ENCODE data around the gene ADD3.
"Not testable (repeated sequence)": the region's sequence is repeated elsewhere in the genome, so short reads cannot be mapped to it uniquely, and the experiment has no call there.

The ADD3 gene

GRCh38 chr10:110036640-110037039 lies 28.9 kb downstream of the ADD3 start:
- DNase-seq: no peak

GRCh38 chr10:110039254-110039653 lies 31.5 kb downstream of the ADD3 start:
- DNase-seq: no peak

GRCh38 chr10:110040108-110040507 lies 32.3 kb downstream of the ADD3 start:
- no peak for DNase-seq

- DNase-seq: no peak
Measured at GRCh38 chr10:110040767-110041478, 33.1 kb downstream of the ADD3 start.

GRCh38 chr10:110041479-110041829 lies 33.7 kb downstream of the ADD3 start:
- no peak for DNase-seq

- DNase-seq: no peak
Measured at GRCh38 chr10:110042181-110042580, 34.4 kb downstream of the ADD3 start.

GRCh38 chr10:110042891-110043290 lies 35.1 kb downstream of the ADD3 start:
- no peak for DNase-seq

- no peak for DNase-seq
Measured at GRCh38 chr10:110044681-110045080, 36.9 kb downstream of the ADD3 start.

GRCh38 chr10:110045772-110046171 lies 38.0 kb downstream of the ADD3 start:
- no peak for DNase-seq

GRCh38 chr10:110048145-110048544 lies 40.4 kb downstream of the ADD3 start:
- DNase-seq: not testable (repeated sequence)

GRCh38 chr10:110048781-110049180 lies 41.0 kb downstream of the ADD3 start:
- no peak for DNase-seq

- DNase-seq: not testable (repeated sequence)
Measured at GRCh38 chr10:110049889-110050591, 42.3 kb downstream of the ADD3 start.

- no peak for DNase-seq
Measured at GRCh38 chr10:110051487-110051886, 43.7 kb downstream of the ADD3 start.

GRCh38 chr10:110052916-110053315 lies 45.1 kb downstream of the ADD3 start:
- no peak for DNase-seq

- DNase-seq: no peak
Measured at GRCh38 chr10:110056822-110057221, 49.0 kb downstream of the ADD3 start.

- DNase-seq: no peak
Measured at GRCh38 chr10:110057456-110057855, 49.7 kb downstream of the ADD3 start.

GRCh38 chr10:110058212-110058611 lies 50.4 kb downstream of the ADD3 start:
- DNase-seq: no peak

GRCh38 chr10:110059925-110060324 lies 52.1 kb downstream of the ADD3 start:
- DNase-seq: no peak

- DNase-seq: no peak
Measured at GRCh38 chr10:110061687-110062086, 53.9 kb downstream of the ADD3 start.

GRCh38 chr10:110065269-110065668 lies 57.5 kb downstream of the ADD3 start:
- no peak for DNase-seq

GRCh38 chr10:110067960-110068770 lies 60.4 kb downstream of the ADD3 start:
- no peak for DNase-seq

GRCh38 chr10:110068780-110069179 lies 61.0 kb downstream of the ADD3 start:
- no peak for DNase-seq

- no peak for DNase-seq
Measured at GRCh38 chr10:110069502-110069982, 61.8 kb downstream of the ADD3 start.

- DNase-seq: no peak
Measured at GRCh38 chr10:110073896-110074295, 66.1 kb downstream of the ADD3 start.
